ENCODE data around the gene FCRLA.

The FCRLA gene

GRCh38 chr1:161718559-161719324 lies 11.7 kb downstream of the FCRLA start:
- no peak for ATAC-seq

GRCh38 chr1:161719325-161719611 lies 12.2 kb downstream of the FCRLA start:
- TF ChIP-seq GLIS3 (CRISPR knock-in tag; IDR thresholded peaks at IDR 0.05) (no peak), ZC3H10 (CRISPR knock-in tag; IDR thresholded peaks at IDR 0.05) (no peak), ISL1 (CRISPR knock-in tag; IDR thresholded peaks at IDR 0.05) (no peak), ZNF8 (CRISPR knock-in tag; IDR thresholded peaks at IDR 0.05) (no peak), TCF4 (CRISPR knock-in tag; IDR thresholded peaks at IDR 0.05; ENCODE audit: borderline replicate concordance) (no peak), CSRNP3 (CRISPR knock-in tag; IDR thresholded peaks at IDR 0.05) (no peak), ZNF70 (CRISPR knock-in tag; IDR thresholded peaks at IDR 0.05) (no peak), BACH2 (CRISPR knock-in tag; IDR thresholded peaks at IDR 0.05; ENCODE audit: borderline replicate concordance) (no peak), CREB5 (CRISPR knock-in tag; IDR thresholded peaks at IDR 0.05; ENCODE audit: low read depth) (no peak), TSHZ2 (CRISPR knock-in tag; IDR thresholded peaks at IDR 0.05) (no peak), RARB (CRISPR knock-in tag; IDR thresholded peaks at IDR 0.05) (no peak), SNAI2 (CRISPR knock-in tag; IDR thresholded peaks at IDR 0.05) (no peak)
- no peak for ATAC-seq

More at GRCh38 chr1:161718559-161719324, 11.7 kb downstream of the FCRLA start:
- TF ChIP-seq ZC3H10 (CRISPR knock-in tag; IDR thresholded peaks at IDR 0.05) (no peak), CREB5 (CRISPR knock-in tag; IDR thresholded peaks at IDR 0.05; ENCODE audit: low read depth) (no peak), TSHZ2 (CRISPR knock-in tag; IDR thresholded peaks at IDR 0.05) (no peak), ZNF565 (CRISPR knock-in tag; conservative IDR thresholded peaks at IDR 0.05; ENCODE audit: low read depth) (no peak)

GRCh38 chr1:161720422-161720821 lies 13.4 kb downstream of the FCRLA start:
- TF ChIP-seq OSR1 (CRISPR knock-in tag; IDR thresholded peaks at IDR 0.05) (no peak), BACH2 (CRISPR knock-in tag; IDR thresholded peaks at IDR 0.05; ENCODE audit: borderline replicate concordance) (no peak), TCF4 (CRISPR knock-in tag; IDR thresholded peaks at IDR 0.05; ENCODE audit: borderline replicate concordance) (no peak), RARB (CRISPR knock-in tag; IDR thresholded peaks at IDR 0.05) (no peak), TSHZ2 (CRISPR knock-in tag; IDR thresholded peaks at IDR 0.05) (no peak), PPARA (CRISPR knock-in tag; IDR thresholded peaks at IDR 0.05; ENCODE audit: borderline replicate concordance) (no peak), POU6F1 (CRISPR knock-in tag; IDR thresholded peaks at IDR 0.05; ENCODE audit: borderline replicate concordance, low read depth) (no peak), ZFP30 (CRISPR knock-in tag; IDR thresholded peaks at IDR 0.05) (no peak), ESRRG (CRISPR knock-in tag; IDR thresholded peaks at IDR 0.05) (no peak), ISL1 (CRISPR knock-in tag; IDR thresholded peaks at IDR 0.05) (no peak), ZNF565 (CRISPR knock-in tag; conservative IDR thresholded peaks at IDR 0.05; ENCODE audit: low read depth) (no peak)
- ATAC-seq = no peak

All from SK-N-SH treated with all-trans-retinoic acid at 6 μM for 48 hours (cell line).